Effector CD8-positive, alpha-beta T cell (primary cell): ENCODE measurements around the gene CACNA1F.

ENCODE experiments used
- DNase-seq: peaks from one replicate; lab custom pipeline; 2025; lab: John Stamatoyannopoulos, UW

The CACNA1F gene

DNA sequence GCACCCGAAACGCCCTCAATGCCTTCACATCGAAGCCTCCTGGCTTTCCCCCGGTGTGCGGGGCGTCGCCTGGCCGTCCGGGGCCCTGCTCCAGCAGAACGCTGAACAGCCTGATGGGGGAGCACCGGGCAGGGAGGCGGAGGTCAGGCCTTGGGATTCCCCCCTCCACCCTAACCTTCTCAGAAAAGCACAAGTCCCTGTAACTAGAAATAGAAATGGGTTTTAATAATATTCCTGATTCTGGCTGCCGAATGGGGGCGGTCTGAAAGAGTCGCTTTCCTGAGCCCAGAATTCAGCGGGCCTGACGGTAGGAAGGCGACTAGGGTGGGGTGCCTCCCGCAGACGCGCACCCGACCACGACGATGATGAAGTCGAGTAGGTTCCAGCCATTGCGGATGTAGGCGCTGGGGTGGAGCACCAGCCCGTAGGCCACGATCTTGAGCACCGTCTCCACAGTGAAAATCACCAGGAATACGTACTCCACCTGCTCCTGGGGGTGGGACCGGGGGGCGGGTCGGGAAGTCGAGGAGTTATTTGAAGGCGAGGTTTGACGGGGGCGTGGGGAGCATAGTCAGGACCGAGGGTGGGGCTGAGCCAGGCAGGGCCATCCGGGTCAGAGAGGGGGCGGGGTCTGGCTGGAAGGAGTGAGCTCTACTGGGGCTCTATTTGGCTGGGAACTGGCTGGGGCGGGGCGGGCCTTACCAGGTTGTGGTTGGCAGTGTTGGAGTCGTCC is 2.5 kb downstream of the CACNA1F start:
- peak; percentile 21 for DNase-seq

- DNase-seq, result no peak
These were observed 5.0 kb downstream of the CACNA1F start for GRCh38 chrX:49228185-49228584.

- no peak for DNase-seq
These were observed 5.4 kb downstream of the CACNA1F start for GRCh38 chrX:49227726-49228125.

DNA sequence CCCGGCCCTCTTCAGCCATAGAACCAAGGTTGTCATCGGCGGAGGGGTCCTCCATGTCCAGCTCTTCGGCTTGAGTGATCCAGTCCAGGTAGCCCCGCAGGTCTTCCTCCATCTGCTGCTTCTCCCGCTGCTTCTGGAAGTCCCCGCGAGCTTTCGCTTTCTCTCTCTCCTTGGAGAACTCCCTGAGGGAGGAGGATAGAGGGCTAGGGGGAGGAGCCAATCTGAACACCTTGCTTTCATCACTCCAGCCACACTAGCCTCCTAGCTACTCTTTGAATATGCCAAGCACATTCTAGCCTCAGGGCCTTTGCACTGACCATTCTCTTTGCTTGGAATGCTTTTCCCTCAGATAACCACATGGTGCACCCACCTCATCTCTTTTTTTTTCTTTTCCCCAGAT is 6.2 kb downstream of the CACNA1F start:
- no peak for DNase-seq

GRCh38 chrX:49225858-49226257 is 7.3 kb downstream of the CACNA1F start:
- no peak for DNase-seq

GRCh38 chrX:49221868-49222267 is 11.3 kb downstream of the CACNA1F start:
- DNase-seq, result no peak

- DNase-seq, result no peak
These were observed 13.0 kb downstream of the CACNA1F start for GRCh38 chrX:49220100-49220499.

- DNase-seq, result no peak
These were observed 18.1 kb downstream of the CACNA1F start for GRCh38 chrX:49214996-49215526.

DNA sequence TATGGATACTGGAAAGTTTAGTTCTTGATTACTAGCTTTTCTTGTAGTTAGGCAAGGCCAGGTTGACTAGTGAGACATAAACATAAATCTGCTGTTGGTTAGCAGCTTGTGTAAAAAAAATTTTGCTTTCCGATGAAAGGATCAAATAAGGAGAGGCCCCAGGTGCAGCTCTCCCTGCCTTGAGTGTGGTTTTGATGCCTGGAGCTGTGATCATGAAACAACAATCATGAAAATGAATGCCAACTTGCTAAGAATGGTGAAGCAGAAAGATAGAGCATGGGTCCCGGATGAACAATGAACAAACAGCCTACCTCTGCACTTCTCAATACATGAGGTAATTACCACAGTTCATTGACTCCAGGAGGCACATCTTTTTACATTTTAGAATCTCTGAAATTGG is 18.7 kb downstream of the CACNA1F start:
- DNase-seq, result no peak

DNA sequence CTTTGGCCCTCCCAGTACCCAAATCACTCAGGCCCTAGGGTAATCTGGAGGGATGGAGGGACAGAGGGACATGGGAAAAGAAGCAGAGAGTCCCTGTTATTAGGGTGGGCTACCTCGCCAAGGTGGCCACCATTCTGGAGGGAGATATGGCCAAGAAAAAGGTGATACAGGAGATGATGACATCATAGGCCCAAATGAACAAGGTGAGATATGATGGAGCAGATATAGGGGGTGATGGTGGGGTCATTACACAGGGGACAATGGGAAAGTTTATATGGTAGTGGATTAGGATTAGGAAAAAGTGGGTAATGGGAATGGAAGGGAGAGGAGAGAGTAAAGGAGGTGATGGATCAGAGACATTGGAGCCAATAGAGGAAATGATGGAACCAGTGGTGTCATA is 20.3 kb downstream of the CACNA1F start:
- DNase-seq, result no peak

- no peak for DNase-seq
These were observed 20.9 kb downstream of the CACNA1F start for GRCh38 chrX:49212209-49212608.

GRCh38 chrX:49211074-49211473 is 22.1 kb downstream of the CACNA1F start:
- no peak for DNase-seq

DNA sequence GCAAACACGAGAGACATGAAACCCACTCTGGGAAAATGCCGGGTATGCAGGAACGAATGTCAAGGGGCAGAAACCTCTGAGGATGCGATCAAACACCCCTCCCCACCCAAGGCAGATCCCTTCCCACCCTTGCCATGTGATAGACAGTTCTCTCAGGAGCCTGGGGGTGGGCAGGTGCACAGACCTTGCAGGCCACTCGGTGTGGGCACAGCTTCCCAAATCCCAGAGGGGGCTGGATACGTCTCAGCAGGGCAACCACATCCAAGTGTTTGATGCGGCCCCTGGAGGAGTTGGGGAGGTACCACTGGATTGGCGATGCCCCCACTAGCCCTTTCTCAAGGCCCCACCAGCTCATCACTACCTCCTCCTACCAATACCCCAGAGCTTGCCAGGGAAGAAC is 22.7 kb downstream of the CACNA1F start:
- DNase-seq, result no peak

GRCh38 chrX:49209434-49210251 is 23.5 kb downstream of the CACNA1F start:
- no peak for DNase-seq

DNA sequence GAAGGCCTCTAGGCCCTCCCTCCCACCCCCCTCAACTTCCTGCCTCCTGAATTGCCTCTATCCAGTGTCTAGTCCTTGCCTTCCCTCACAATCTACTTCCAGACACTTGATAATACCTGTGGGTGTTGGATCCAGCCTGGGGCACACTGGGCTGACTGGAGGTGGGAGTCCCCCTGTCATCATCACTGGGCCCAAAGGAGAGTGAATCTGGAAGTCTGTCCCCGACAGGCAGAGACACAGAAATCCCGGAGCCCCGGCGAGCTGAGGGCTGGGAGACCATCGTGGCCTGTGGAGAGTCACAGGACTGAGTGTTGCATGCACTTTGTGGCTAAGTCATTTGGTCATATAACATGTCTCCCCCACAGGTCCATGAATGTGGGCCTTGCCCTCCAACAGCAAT is 24.7 kb downstream of the CACNA1F start:
- DNase-seq, result no peak

DNA sequence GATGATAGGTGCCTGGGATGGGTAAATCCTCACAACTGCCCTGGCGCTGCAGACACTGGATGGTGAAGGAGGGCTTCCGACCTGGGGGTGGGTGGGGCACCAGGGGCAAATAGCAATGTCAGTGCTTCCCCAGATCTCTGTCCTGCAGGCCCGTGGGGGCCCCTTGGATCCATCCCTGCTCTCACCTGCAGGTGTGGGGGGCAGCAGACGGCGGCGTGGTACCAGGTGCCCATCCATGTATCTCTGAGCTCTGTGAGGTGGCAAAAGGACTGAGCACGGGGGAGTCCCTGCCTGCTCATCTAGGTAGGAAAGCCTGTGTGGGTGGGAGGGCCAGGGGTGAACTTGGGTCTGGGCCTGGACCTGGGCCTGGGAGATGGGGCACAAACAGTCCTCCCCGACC is 26.6 kb downstream of the CACNA1F start:
- no peak for DNase-seq

- DNase-seq, result no peak
These were observed 27.7 kb downstream of the CACNA1F start for GRCh38 chrX:49205443-49205842.

GRCh38 chrX:49204709-49205108 is 28.4 kb downstream of the CACNA1F start:
- no peak for DNase-seq

GRCh38 chrX:49204017-49204416 is 29.1 kb downstream of the CACNA1F start:
- DNase-seq, result no peak

DNA sequence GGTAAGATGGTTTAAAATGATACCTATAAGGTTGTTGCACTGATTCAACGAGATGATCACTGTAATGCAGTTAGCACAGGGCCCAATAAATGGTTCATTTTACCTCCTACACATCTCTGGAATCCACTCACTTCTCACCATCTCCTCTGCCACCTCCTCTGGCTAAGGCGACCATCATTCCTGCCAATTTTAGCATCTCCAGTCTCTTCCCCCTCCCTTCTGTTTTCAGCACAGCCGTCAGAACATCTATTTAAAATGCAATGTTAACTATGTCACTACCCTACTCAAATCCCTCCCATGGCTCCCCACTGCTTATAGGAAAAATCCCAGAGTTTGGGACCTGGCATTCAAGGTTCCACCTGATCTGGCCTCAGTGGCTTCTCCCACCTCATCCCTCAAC is 29.6 kb downstream of the CACNA1F start:
- DNase-seq, result no peak

DNA sequence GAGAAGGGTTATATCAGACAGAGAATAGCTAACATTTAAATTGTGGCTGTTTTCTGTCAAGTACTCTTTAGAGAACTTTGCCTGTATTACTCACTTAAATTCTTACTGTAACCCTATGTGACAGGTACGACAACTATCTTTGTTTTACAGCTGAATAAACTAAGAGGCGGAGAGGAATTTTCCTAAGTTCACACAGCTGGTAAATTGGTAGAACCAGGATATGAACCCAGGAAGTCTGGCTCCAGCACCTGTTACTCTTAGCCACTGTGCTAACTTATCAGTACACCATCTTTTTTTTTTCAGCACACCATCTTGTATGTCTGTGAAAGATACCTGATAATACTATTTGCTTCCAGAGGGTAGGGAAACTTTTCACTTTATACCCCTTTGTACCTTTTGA is 31.1 kb downstream of the CACNA1F start:
- no peak for DNase-seq

- peak; percentile 81 for DNase-seq
These were observed 33.0 kb downstream of the CACNA1F start, which contains the start of gene SYP for GRCh38 chrX:49199906-49200771. SYP (minus strand) TSS chrX:49200193; CDS start chrX:49200186, 7 bp downstream.
